ENCODE results near the gene ZSWIM4. TPM values are rescaled to one million over a fixed set of nuclear protein-coding genes. Genes with fewer than 3 reads are reported as not detected.

Gene ZSWIM4
- total RNA-seq, 2 donors from 2014 or later, result 9.7 to 14.2 TPM

DNA sequence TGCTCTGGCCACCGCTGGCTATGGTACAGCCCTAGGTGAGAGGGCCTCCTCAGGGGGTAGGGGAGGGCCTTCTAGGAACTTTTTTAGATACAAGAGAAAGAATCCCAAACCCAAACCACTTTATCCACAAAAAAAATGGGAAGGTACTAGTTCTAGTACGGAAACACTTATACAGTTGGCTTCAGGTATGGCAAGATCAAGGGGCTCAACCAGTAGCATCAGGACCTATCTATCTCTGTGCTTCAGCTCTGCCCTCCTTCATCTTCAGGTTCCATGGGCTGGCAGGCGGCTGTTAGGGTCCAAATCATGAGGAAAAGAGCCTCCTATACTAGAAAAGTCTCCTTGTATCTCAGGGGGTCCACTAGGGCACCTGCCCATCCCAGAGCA is 29.2 kb upstream of the ZSWIM4 start:
- peak overlapping the region in 1 of 2 donors; percentile 61 for H3K27ac ChIP-seq

GRCh38 chr19:13768510-13768909 is 26.7 kb upstream of the ZSWIM4 start:
- intact Hi-C loops (cut with DNase I), result no loop called here
- no peak overlapping the region for H3K27ac ChIP-seq
- no peaks in the 10 kb centered on the region for H3K9me3 ChIP-seq
- H3K4me3 ChIP-seq, result no peak overlapping the region
- TF ChIP-seq POLR2AphosphoS5 (IDR thresholded peaks at IDR 0.05), result no peak
- TF ChIP-seq, protein P1, sequence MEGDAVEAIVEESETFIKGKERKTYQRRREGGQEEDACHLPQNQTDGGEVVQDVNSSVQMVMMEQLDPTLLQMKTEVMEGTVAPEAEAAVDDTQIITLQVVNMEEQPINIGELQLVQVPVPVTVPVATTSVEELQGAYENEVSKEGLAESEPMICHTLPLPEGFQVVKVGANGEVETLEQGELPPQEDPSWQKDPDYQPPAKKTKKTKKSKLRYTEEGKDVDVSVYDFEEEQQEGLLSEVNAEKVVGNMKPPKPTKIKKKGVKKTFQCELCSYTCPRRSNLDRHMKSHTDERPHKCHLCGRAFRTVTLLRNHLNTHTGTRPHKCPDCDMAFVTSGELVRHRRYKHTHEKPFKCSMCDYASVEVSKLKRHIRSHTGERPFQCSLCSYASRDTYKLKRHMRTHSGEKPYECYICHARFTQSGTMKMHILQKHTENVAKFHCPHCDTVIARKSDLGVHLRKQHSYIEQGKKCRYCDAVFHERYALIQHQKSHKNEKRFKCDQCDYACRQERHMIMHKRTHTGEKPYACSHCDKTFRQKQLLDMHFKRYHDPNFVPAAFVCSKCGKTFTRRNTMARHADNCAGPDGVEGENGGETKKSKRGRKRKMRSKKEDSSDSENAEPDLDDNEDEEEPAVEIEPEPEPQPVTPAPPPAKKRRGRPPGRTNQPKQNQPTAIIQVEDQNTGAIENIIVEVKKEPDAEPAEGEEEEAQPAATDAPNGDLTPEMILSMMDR (IDR thresholded peaks at IDR 0.05), result no peak
- TF ChIP-seq POLR2A (IDR thresholded peaks at IDR 0.05), result no peak
- peaks cover 7% of the 10 kb centered on the region for H3K4me1 ChIP-seq (replicated peaks)
- H3K36me3 ChIP-seq, result peaks cover 0 to 5% of the 10 kb centered on the region in 2 donors
- no peaks in the 10 kb centered on the region for H3K27me3 ChIP-seq (replicated peaks; ENCODE audit: insufficient read depth)
- DNase-seq (ENCODE audit: low spot score), result no peak
- WGBS, result 87% methylated on average over 19 of the region's 19 CpGs

More for the DNA sequence above, 29.2 kb upstream of the ZSWIM4 start:
- TF ChIP-seq POLR2AphosphoS5 (IDR thresholded peaks at IDR 0.05), result no peak
- TF ChIP-seq, protein P1 (IDR thresholded peaks at IDR 0.05), result no peak
- no peak for TF ChIP-seq POLR2A (IDR thresholded peaks at IDR 0.05)
- Histone ChIP-seq H3K4me1 (replicated peaks) (peaks cover 6% of the 10 kb centered on the region), H3K27me3 (replicated peaks; ENCODE audit: insufficient read depth) (no peaks in the 10 kb centered on the region), H3K4me3 (no peak overlapping the region), H3K9me3 (no peaks in the 10 kb centered on the region), H3K36me3 (peaks cover 0 to 5% of the 10 kb centered on the region in 2 donors)
- DNase-seq (ENCODE audit: low spot score), result no peak
- whole genome bisulfite sequencing, result 100% methylated on average over 3 of the region's 3 CpGs
- intact Hi-C loops (cut with DNase I), result no loop called here

DNA sequence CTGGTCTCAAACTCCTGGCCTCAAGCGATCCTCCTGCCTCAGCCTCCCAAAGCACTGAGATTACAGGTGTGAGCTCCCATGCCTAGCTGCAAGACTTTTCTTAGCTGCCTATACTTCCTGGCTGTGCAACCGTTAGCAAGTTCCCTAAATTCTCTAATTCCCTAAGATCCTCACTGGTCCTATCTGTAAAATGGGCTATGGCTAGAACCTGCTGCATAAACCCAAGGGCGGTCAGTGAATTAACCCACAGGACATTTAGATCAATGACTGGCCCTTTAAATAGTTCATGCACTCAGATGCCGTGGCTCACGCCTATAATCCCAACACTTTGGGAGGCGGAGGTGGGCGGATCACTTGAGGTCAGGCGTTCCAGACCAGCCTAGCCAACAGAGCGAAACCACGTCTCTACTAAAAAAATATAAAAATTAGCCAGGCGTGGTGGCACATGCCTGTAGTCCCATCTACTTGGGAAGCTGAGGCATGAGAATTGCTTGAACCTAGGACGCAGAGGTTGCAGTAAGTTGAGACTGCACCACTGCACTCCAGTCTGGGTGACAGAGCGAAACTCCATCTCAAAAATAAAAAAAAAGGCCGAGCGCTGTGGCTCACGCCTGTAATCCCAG is 25.1 kb upstream of the ZSWIM4 start:
- Histone ChIP-seq H3K4me3 (no peak overlapping the region), H3K27me3 (replicated peaks; ENCODE audit: insufficient read depth) (no peaks in the 10 kb centered on the region), H3K4me1 (replicated peaks) (peaks cover 8% of the 10 kb centered on the region), H3K36me3 (peaks cover 0 to 5% of the 10 kb centered on the region in 2 donors), H3K27ac (no peak overlapping the region), H3K9me3 (no peaks in the 10 kb centered on the region)
- no peak for TF ChIP-seq POLR2AphosphoS5 (IDR thresholded peaks at IDR 0.05)
- no peak for TF ChIP-seq POLR2A (IDR thresholded peaks at IDR 0.05)
- TF ChIP-seq, protein P1 (IDR thresholded peaks at IDR 0.05), result no peak
- intact Hi-C loops (cut with DNase I), result loop anchor here (10.0 kb wide), 1 partner anchor 315 kb away; the partner anchor contains the start of gene C19orf67
- WGBS, result 91% methylated on average over 16 of the region's 16 CpGs
- no peak for DNase-seq (ENCODE audit: low spot score)

DNA sequence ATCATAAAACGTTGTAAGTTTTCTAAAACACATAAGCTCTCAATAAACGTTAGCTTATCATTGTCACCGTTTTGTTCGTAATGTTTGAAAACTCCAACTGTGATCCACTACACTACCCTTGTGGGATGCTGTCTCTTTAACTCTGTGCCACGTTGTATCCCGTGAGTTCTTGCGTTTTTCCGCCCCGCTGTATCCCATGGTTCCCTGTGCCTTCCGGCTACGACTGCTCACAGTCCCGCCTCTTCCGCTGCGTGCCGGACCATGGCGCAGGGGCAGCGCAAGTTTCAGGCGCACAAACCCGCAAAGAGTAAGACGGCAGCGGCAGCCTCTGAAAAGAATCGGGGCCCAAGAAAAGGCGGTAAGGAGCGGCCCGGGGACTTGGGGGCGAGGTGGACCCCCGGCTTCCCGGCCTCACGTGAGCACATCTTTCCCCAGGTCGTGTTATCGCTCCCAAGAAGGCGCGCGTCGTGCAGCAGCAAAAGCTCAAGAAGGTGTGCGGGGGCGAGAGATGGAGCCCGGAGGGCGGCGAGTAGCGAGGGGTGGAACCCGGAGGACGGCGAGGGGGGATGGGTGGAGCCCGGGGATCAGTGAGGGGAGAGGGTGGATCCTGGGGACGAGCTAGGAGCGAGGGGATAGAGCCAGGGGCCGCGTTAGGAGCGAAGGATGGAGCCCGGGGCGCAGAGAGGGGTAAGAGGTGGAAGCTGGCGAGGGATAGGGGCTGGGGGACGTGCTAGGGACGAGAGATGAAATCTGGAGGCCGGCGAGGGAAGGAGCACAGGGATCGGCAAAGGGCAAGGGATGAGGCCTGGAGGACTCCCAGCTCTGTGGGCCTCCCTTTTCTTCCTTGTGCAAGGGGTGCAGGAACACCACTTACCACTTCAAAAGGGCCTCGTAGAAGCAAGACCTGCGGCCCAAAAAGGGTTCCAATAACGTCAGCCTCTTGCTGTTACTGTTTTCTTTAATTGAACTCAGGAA is 20.7 kb upstream of the ZSWIM4 start, which contains the start of gene C19orf53:
TSS of gene C19orf53 (plus strand) at position 240 of the 975 bp plus-strand sequence. CDS start at position 262, 22 bp downstream.
- no peaks in the 10 kb centered on the region for H3K9me3 ChIP-seq
- H3K27me3 ChIP-seq (replicated peaks; ENCODE audit: insufficient read depth), result no peaks in the 10 kb centered on the region
- H3K36me3 ChIP-seq, result peaks cover 4 to 18% of the 10 kb centered on the region in 2 donors
- intact Hi-C loops (cut with DNase I), result loop anchor here (10.0 kb wide), 1 partner anchor 310 kb away; the partner anchor contains the start of gene C19orf67
- peak within 1 kb of the TSS; percentile 71 to 84 for H3K27ac ChIP-seq
- TF ChIP-seq POLR2AphosphoS5 (IDR thresholded peaks at IDR 0.05) (peak; percentile 100), POLR2A (IDR thresholded peaks at IDR 0.05) (peak; percentile 90)
- TF ChIP-seq, protein P1 (IDR thresholded peaks at IDR 0.05), result peak in 1 of 4 experiments; percentile 29
- under 1% methylated on average over 61 of the region's 61 CpGs for WGBS
- peak within 1 kb of the TSS; percentile 55 to 91 for H3K4me3 ChIP-seq
- H3K4me1 ChIP-seq (replicated peaks), result peaks cover 9% of the 10 kb centered on the region
- peak; percentile 90 for DNase-seq (ENCODE audit: low spot score)

Data from prostate gland (tissue), 2 donors.